HG02678 (cell line): ENCODE data around the gene RAPGEF5.

Experiments used
- ATAC-seq: cut with Tn5 transposase; IDR thresholded peaks from one replicate; pipeline ENCODE4 v1.9.1; 2021; ENCODE audit warnings: mild to moderate bottlenecking, moderate library complexity; ENCODE audit not compliant: unreplicated experiment

The RAPGEF5 gene

DNA sequence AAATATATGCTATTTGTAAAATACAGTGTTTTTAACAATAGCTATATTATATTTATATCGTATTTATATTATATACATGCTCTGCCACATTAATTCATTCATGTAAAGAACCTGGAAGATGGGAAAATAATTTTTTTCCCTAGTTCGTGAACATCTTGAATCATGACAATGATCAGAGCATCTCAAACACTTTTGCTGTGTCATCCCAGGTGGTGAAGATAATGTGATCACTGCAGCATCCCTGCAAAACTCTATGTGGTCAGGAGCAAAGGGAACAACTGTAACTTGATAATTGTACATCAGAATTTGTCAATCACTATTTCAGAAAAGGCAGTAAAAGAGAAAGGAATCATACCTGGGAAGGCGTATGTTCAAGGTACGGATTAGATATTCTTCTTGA, 39.3 kb downstream of the RAPGEF5 start:
- ATAC-seq: no peak

DNA sequence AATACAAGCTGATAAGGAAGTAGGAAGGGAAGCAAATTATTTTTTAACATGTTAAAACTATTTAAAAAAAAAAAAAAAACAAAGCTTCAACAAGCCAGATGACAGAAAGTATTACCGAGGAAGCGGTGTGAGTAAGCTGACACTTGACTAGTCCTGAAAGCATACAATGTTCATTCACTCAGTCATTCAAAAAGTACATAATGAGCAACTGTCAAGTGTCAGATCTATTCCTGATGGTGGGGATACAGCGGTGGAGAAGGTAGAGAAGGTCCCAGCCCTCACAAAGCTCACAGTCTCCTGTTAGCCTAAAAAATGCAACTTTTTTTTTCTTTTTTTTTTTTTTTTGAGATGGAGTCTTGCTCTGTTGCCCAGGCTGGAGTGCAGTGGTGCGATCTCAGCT, 40.0 kb downstream of the RAPGEF5 start:
- no peak for ATAC-seq

DNA sequence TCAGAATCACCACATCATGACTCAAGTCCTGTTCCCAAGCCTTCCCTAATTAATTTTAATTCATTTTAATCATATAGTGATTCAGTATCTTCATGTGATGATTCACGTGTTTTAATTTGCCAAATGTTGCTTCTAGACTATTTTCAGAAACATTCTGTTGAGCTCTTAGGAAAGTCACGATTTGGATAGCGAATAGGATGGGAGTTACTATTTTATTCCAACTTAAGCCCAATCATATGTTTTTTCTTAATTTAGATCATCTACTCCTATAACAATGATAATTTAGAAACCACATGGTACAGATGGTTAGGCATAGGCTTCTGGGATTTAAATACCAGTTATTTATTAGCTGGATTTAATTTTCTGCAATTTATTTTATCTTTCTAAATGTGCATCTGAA, 49.1 kb downstream of the RAPGEF5 start:
- no peak for ATAC-seq

DNA sequence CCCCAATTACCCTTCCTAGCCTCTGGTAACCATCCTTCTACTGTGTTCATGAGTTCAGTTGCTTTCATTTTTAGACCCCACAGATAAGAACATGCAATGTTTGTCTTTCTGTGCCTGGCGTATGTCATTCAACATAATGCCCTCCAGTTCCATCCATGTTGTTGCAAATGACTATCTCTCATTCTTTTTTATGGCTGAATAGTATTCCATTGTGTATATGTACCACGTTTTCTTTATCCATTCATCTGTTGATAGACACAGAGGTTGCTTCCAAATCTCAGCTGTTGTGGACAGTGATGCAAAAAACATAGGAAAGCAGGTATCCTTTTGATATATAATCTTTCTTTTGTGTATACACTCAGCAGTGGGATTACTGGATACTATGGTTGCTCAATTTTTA, 51.2 kb downstream of the RAPGEF5 start:
- no peak for ATAC-seq

DNA sequence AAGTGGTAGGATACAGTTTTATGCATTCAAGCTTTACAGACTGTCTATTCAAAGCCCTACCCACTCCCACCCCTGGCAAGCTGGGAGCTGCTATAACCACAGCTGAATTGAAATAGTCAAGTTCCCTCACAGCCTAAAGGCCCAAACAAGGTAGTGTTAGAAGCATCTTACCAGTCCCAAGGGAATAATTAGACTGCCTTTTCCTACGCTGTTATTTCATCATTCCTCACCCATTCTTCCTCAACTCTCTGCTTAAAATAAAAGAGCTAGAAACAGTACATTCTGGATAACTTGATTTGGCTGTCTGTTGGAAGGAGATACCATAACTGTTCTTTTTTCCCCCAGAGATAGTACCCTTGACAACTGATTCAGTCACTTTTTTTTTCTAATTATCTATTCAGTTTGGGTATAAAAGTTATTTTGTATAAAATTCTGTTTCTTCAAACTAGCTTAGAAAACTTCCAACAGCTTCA, 54.0 kb downstream of the RAPGEF5 start:
- ATAC-seq: no peak

DNA sequence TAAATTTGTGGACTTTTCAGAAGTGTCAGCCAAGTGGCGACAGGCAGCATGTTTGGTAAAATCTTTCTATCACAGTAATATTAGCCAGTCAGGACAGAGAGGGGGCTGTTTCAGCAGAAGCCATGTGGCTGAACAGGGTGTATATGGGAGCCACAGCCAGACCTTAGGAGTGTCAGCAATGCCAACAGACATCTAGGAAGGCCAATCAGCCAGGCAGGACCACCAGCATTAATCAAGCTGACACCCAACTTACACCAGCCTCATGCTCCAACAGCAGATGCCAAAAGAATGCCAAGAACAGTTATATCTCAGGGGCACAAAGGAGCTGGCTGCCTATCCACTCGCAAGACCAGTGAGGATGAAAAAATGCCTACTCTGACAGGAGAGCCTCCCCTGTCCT, 54.8 kb downstream of the RAPGEF5 start:
- no peak for ATAC-seq

DNA sequence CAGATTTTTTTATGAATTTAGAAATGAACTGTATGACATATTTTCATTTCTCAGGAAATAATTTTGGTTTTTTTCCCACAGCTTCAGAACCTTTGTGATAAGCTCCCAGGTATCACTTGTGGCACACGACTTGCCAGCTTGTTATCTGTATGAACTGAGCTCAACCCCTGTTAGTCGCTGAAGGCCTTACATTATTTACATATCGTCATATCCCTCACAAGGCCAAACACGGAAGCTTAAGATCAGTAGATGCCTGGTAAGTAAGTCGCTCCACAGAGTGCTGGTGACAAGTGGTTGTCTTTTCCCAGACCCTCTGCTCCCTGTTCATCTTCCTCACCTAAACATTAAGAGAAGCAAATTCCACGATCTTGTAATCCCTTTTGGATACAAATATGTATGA, 55.2 kb downstream of the RAPGEF5 start:
- no peak for ATAC-seq

DNA sequence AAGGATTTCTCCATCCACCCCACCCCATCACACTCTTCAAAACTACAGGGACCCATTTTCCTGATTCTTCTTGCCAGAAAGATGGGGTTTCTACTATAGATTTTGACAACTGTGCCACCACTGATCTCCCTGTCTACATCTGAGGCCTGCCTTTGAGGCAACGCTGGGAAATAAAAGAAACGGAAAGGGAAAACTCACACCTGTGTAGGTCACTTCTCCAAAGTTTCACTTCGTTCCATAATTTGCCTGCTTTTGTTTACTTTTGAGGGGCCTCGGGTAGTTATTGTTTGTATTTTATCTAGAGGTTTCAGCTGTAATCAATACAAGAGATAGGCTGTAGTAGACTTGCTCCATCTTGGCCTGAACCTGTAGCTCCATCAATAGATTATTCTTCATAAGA, 56.1 kb downstream of the RAPGEF5 start:
- ATAC-seq: no peak

DNA sequence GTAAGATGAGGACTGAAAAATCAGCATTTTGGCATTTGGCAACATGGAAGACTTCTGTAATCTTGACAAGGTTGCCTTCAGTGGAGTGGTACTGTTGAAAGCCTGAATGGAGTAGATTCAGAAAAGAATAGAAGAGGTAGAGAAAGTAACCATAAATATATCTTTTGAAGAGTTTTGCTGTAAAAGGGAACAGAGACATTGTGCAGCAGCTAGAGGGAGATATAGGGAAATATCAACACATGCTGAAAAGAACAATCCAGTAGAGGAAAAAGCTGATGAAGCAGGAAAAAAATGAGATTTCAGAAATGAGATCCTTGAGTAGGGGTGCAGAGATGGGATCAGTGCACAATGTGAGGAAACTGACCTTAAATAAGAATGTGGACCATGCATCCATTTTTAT, 60.0 kb downstream of the RAPGEF5 start:
- ATAC-seq: no peak

DNA sequence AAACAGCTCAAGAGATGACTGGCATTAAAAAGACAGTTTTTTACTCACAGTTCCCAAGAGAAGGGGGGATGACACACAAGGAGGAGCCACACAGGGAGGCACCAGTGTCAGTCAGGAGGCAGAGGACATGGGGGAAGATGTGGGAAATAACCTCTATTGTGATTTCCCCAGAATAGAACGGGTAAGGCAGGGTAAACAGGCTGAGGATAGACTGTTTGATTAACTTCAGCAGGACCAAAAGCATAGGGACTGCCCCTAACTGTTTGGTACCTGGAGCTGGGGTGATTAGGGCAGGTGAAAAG, 60.7 kb downstream of the RAPGEF5 start:
- no peak for ATAC-seq

DNA sequence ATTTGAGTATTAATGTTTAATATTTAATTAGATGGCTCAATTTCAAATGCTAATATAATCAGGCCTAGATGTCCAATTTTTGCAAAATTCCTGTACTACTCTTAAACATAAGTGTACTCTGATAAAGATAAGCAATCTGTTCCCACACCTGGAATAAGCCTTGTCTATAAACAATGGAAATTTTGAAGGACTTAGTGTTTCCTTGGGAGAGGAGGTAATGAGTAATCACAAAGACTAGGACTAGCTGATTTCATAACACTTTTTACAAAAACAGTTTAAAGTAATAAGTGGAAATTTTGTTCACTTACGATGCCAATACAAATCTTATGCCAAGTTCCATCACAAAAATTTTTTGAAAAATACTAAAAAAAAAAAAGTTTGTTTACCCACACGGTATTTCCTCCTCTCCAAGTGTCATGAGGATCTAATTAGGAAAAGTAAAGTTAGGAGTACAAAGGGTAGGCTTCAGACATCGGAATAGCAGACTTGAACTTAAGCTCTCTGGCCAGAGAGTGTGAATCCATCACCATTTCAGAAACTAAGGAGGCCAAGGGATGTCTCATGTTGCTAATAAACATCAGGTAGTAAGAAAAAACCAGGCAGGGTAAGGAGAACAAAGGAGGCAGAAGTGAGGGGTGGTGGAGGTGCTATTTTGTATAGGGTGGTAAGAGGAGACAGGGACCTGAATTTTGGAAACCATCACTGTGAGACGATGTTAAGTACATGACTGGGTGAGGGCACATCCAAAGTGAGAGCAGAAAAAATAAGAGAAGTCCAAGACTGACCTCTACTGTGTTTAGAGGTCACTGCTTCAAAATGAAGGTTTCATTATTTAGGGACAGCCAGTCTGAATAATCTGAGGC, 61.3 kb downstream of the RAPGEF5 start:
- no peak for ATAC-seq

DNA sequence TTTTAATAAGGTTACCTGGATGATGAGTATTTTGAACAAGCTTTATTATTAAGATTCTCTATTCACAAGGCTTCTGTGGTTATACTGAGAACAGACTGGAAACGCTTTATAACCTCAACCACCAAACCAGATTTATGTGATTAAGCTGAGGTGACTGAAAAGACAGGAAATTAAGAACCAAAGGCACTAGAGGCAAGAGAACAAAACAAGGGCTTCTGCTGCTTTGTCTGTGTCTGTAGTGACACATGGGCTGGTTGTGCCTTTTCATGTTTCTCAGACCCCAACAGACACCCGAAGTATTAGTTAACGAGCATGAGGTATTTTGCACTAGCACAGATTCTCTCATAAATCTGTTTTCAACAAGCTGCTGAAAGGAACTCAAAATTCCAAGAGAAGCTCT, 64.4 kb downstream of the RAPGEF5 start:
- ATAC-seq: no peak

DNA sequence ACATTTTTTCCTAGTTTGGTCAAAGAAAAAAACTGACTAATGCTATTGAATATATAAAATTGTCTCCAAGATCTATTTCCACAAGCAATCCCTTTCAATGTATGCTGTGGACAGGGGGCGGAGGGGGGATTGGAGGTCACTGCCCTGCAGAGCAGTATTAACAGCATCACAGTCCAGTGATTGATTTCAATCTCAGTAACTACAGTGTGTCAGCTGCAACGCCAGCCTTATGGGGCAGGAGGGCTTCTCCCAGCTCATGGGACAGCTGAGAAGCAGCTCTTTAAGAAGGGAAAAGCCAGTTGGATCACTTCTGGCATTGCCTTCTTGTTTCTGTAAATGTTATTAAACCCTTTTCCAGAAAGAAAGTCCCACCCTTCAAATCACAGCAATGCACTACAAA, 65.0 kb downstream of the RAPGEF5 start:
- no peak for ATAC-seq

DNA sequence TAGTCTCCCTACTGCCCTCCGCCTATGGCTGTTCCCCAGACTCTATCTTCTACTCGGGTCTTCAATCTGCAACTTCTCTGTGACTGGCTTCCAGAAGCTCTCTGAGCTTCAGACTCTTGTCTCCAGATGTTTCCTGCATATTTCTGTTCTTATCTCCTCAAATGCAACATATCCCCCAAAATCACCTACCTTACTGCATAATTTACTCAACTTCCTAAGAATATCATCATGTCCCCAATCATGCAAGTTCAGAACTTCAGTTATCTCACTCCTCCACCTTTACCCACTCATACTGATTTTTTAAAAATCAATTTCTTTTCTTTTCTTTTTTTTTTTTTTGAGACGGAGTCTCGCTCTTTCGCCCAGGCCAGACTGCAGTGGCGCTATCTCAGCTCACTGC, 68.8 kb downstream of the RAPGEF5 start:
- ATAC-seq: no peak

DNA sequence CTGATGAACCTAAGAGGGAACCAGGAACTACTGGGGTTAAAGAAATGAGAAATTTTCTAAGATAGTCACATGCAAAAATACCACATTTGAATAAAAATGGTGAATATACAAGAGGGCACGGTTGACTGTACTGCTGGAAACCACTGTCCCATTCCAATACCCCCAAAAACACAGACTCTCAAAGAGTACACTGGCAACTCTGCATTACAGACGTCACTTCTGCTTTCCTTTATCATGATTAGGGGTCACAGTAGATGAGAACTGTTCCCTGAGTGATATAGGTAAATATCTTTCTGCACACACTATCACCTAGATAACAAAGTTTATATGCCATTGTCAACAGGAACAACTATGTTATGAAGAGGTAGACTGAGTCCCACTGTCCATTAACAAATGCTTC, 69.5 kb downstream of the RAPGEF5 start:
- ATAC-seq: no peak

DNA sequence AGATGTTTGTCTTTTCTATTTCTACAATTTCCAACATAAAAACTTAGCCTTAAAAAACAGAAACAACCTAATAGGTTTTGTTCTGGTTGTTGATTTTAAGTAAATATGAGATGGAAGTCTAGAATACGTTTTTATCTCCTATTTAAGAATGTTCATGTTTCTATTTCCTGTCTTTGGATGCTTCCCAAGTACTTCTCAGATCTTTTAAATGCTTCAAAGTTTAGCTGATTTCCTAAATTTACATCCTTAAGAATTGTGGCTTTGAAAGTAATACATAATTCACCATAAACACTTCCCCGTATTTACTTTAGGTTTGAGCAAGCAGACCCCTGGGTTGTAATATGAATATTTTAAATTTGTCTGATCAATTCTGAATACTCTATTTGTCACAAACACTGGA, 70.5 kb downstream of the RAPGEF5 start:
- no peak for ATAC-seq

DNA sequence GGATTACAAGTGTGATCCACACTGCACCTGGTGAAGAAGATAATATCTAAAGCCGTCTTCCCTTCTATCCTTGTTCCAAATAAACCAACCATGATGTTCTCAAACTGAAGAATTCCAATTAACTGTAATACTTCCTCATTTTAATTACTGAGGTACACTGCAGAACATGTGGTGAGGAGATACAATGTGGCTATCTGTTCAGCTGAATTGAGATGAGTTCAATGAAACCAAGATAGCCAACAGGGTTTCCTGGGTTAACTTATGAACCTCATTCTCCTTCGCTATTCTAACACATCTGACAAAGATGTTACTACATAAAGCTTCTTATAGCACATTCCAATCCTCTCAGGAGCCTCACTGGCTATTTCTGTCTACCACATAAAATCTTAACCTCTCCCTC, 75.5 kb downstream of the RAPGEF5 start:
- no peak for ATAC-seq

DNA sequence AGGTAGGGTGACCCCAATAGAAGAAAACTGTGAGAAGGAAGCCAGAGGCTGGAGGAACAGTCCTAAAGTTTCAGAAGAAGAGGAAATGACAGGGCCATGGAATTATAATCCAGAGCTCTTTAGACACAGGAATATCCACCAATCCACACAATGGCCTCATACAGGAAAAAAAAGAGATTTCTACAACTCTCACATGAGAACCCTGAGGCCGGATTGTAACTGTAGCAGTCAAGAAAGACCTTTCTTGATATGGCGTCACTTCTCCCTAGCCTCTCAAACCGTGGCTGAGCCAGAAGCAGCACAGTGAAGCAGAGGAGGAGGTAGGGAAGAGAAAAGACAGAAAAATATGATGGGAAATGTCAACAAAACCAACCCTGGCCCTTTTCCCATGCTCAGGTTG, 76.9 kb downstream of the RAPGEF5 start:
- no peak for ATAC-seq

DNA sequence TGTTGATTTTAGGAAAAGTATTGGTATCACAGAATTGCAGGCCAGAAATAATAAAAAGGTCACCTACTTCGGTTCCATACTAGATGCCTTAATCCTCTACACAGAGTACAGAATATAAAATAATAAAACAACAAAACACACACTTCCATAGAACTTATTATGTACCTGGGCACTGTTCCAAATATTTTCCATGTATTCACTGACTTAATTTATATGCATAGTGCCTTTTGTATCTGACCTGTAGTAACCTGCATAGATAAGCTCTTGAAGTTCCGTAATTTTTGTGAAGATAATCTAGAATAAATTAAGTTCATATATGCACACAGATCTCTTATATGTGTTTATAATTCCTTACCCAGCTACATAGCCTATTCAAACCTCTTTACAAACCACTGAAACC, 78.3 kb downstream of the RAPGEF5 start:
- no peak for ATAC-seq

DNA sequence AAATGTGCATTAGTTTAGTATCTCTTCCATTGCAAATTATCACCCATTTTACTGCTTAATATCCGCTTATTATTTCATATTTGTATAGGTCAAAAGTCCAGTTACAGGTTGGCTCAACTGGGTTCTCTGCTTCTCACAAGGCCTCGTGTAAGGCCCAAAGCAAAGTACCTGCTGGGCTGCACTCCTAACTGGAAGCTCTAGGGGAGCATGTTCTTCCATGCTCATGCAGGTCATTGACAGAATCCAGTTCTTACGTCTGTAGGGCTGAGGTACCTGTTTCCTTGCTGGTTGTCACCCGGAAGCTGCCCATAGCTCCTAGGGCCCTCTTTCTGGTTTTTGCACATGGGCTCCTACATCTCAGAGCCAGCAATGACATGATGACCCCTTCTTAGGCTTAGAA, 79.6 kb downstream of the RAPGEF5 start:
- no peak for ATAC-seq

DNA sequence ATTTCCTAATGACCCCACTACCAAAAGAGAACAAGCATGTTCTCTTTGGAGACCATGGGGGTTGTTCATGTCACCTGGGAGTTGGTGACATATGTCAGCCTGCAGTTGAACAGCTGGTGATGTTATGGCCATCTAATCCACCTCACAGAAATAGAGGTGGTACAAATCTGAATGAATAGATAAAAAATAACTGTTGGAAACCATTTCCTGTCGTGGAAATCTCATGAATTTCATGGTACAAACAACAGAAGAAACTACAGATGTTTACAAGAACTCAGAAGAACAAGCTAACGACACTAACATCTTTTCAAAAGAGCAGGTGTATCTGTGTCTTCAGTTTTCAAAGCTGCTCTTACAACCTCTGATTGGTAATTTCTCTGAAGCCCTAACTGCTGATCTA, 81.3 kb downstream of the RAPGEF5 start:
- ATAC-seq: no peak

DNA sequence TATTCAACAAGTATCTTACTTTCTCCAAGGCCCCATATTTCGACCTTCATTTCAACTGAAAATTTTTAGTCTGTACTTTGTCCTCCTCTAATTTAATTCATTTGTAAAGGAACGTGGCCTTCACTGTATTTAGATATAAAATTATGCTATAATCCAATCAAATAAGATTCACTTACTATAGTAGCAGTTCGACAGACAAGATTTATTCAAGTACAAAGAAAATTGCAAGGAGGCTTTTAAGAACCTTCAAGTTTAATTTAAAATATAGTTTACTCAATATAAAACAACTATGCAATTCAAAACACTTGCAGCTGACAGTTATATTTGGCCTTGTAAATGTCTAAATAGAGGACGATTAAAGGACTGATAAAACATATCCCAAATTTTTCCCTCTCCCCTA, 85.6 kb downstream of the RAPGEF5 start:
- no peak for ATAC-seq

DNA sequence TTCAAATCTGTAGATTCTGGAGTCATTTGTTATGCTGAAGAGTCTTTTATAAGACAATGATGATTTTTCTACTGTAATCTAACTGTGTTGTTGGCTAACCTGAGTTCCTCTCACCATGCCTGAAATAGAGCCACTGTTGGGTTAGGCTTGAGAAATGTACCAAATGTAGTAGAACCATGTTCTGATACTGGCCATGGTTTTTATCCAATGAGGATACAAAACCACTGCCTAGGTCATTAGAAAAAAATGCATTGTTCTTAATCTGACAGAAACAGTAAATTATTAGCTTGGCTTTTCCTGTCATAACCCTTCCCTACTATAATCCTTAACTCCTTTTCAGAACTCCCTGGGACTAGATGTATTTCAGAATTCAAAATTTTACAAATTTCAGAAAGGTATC, 86.6 kb downstream of the RAPGEF5 start:
- ATAC-seq: no peak
